K562 (cell line): ENCODE measurements around the gene TBC1D1. TPM values are rescaled to one million over a fixed set of nuclear protein-coding genes. Genes with fewer than 3 reads are reported as not detected.
A peak's percentile ranks its signal among the peaks of the same experiment; 100 is the strongest.

ENCODE experiments used
- CBFA2T3 ChIP-seq: fragments of 450-650 bp; IDR thresholded peaks from 2 replicates; pipeline ENCODE4 v1.6.1; 2017
- CBFB ChIP-seq: sonication (generic); formaldehyde crosslinking; IDR thresholded peaks from 2 replicates; pipeline ENCODE4 v1.4.0; 2020; ENCODE audit warnings: mild to moderate bottlenecking, missing genetic modification reagents
- CCAR2 ChIP-seq: fragments of 200-400 bp; formaldehyde crosslinking; IDR thresholded peaks from 2 replicates; pipeline ENCODE4 v1.6.1; 2017; ENCODE audit warnings: mild to moderate bottlenecking, low read depth, low read length
- CREM ChIP-seq: IDR thresholded peaks from 2 replicates; pipeline ENCODE4 v1.6.1; 2014; ENCODE audit warnings: antibody characterized with exemption, low read depth
- DMBX1 ChIP-seq: fragments of 250-450 bp; sonication (Bioruptor Pico); IDR thresholded peaks from 2 replicates; pipeline ENCODE4 v1.8.0; 2022; ENCODE audit warnings: inconsistent platforms, mild to moderate bottlenecking, moderate library complexity, borderline replicate concordance
- ESRRB ChIP-seq: fragments of 250-450 bp; sonication (Bioruptor Pico); IDR thresholded peaks from 2 replicates; pipeline ENCODE4 v1.5.0; 2020; ENCODE audit warnings: mild to moderate bottlenecking, moderate library complexity, borderline replicate concordance
- HNRNPH1 ChIP-seq: fragments of 200-400 bp; formaldehyde crosslinking; optimal IDR thresholded peaks from 2 replicates; pipeline ENCODE3; 2017; ENCODE audit warnings: low read depth, mild to moderate bottlenecking, low read length, moderate library complexity
- KAT7 ChIP-seq: sonication (generic); formaldehyde crosslinking; IDR thresholded peaks from 2 replicates; pipeline ENCODE4 v1.8.0; 2022; ENCODE audit warnings: missing genetic modification reagents, mild to moderate bottlenecking, borderline replicate concordance
- LCOR ChIP-seq: sonication (generic); formaldehyde crosslinking; IDR thresholded peaks from 2 replicates; pipeline ENCODE4 v1.8.0; 2022; ENCODE audit warnings: mild to moderate bottlenecking, missing genetic modification reagents
- NCOR1 ChIP-seq: fragments of 450-650 bp; IDR thresholded peaks from 2 replicates; pipeline ENCODE4 v1.6.1; 2016; ENCODE audit warnings: mild to moderate bottlenecking, moderate library complexity
- NFIX ChIP-seq: fragments of 250-450 bp; sonication (Bioruptor Pico); IDR thresholded peaks from 2 replicates; pipeline ENCODE4 v1.4.0; 2020; ENCODE audit warnings: low read depth, mild to moderate bottlenecking, moderate library complexity
- PHB2 ChIP-seq: fragments of 450-650 bp; IDR thresholded peaks from 2 replicates; pipeline ENCODE4 v1.6.1; 2017; ENCODE audit warnings: low read depth
- RBM25 ChIP-seq: fragments of 200-400 bp; formaldehyde crosslinking; IDR thresholded peaks from 2 replicates; pipeline ENCODE4 v1.6.1; 2018; ENCODE audit warnings: low read length, low read depth, moderate library complexity; ENCODE audit not compliant: severe bottlenecking
- RFX1 ChIP-seq: fragments of 450-650 bp; IDR thresholded peaks from 2 replicates; pipeline ENCODE4 v1.6.1; 2016; ENCODE audit warnings: mild to moderate bottlenecking, moderate library complexity
- SOX6 ChIP-seq: fragments of 450-650 bp; IDR thresholded peaks from 2 replicates; pipeline ENCODE4 v1.6.1; 2014; ENCODE audit warnings: mild to moderate bottlenecking
- ZBED1 ChIP-seq: IDR thresholded peaks from 2 replicates; pipeline ENCODE4 v1.6.1; 2014
- ZC3H8 ChIP-seq: fragments of 450-650 bp; IDR thresholded peaks from 2 replicates; pipeline ENCODE4 v1.6.1; 2017
- ZNF551 ChIP-seq: fragments of 250-450 bp; sonication (Bioruptor Pico); IDR thresholded peaks from 2 replicates; pipeline ENCODE4 v1.5.0; 2021; ENCODE audit warnings: mild to moderate bottlenecking, moderate library complexity
- polyA plus RNA-seq, 8 experiments: library from polyadenylated mRNA; depleted of rRNA in 4 of 8; stranded (reverse) in 5 of 8; unstranded in 3 of 8; fragments of >200 nt; fragmentation: Nextera tagmentation in 2 of 8; fragmentation: Illumina TruSeq in 1 of 8; extraction: Ambion mirVana in 2 of 8; extraction: Trizol in 1 of 8; gene quantifications; 2 replicates each; pipeline versions ENCODE4 v1.2.1 to v1.2.3, GENCODE V29; 2011 to 2014; ENCODE audit warnings: inconsistent platforms in 1 of 8, missing spikeins in 1 of 8
- total RNA-seq, 7 experiments: library from RNA; depleted of rRNA in 6 of 7; stranded (reverse); fragments of >200 nt in 6 of 7; fragmentation: Illumina TruSeq in 2 of 7; extraction: Trizol in 2 of 7; gene quantifications; 2 replicates each; pipeline versions ENCODE4 v1.2.1 to v1.2.3, GENCODE V29; 2011 to 2021; ENCODE audit warnings: low replicate concordance in 1 of 7
- TF ChIP-seq, protein P1 (sequence below): sonication (generic); formaldehyde crosslinking; IDR thresholded peaks from 2 replicates; pipeline ENCODE4 v1.8.0; 2023; ENCODE audit warnings: mild to moderate bottlenecking, missing genetic modification reagents
- TF ChIP-seq, protein P2 (sequence below): fragments of 450-650 bp; IDR thresholded peaks from 2 replicates; pipeline ENCODE4 v1.6.1; 2018; ENCODE audit warnings: mild to moderate bottlenecking, low read depth; ENCODE audit not compliant: partially characterized antibody
- TF ChIP-seq, protein P3 (sequence below), 2 experiments: IDR thresholded peaks; 2 replicates each; pipeline ENCODE4 v1.6.1; 2011; ENCODE audit warnings: borderline replicate concordance in 1 of 2, control low read depth in 1 of 2, low read depth in 1 of 2, low read length in 1 of 2, mild to moderate bottlenecking in 1 of 2, mixed read lengths in 1 of 2, moderate library complexity in 1 of 2; ENCODE audit not compliant: insufficient read depth in 1 of 2, insufficient read length in 1 of 2, poor library complexity in 1 of 2, severe bottlenecking in 1 of 2; ENCODE audit errors: extremely low read depth in 1 of 2
- TF ChIP-seq, protein P4 (sequence below): sonication (generic); formaldehyde crosslinking; IDR thresholded peaks from 2 replicates; pipeline ENCODE4 v1.8.0; 2023; ENCODE audit warnings: mild to moderate bottlenecking, missing genetic modification reagents

Gene TBC1D1
- total and polyA plus RNA-seq, 9 of the 15 experiments (the other 6 are each of a cell fraction or from before 2014, with no cell fraction given): 0.59 to 14.2 (median 8.8) TPM

DNA sequence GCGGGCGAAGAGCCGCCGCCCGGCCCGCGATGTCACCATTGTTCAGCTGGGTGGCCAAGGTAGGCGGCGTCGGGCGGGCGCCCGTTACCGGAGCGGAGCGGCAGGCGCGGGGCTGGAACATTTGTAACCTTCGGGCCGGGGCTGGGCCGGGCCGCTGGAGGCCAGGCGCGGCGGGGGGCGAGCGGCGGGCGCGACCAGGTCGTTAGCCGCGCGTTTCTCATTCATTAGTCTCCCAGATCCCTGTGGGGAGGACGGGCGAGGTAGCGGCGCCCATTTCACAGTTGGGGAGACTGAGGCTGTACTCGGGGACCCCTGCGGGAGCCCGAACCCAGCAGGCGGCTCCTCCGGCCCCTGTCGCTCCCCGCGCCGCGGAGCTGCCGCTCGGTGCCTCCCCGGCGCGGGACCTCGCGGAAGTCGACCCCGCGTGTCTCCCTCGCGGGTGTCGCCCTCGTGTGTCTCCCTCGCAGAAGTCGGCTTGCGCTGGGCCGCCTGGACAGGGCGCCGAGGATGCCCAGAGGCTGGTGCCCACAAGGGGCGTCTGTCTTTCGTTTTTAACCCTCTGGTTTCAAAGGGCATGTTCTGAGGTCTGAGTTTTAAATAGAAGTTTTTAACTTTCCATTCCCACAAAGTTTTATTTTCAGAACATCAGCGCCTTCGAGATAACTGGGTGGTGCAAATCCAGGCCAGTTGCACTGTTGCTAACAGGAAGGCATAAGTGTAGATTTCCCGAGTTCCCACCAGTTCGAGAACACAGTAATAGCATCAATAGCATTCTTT is 86.8 kb downstream of the TBC1D1 start (continued):
- TF ChIP-seq, protein P1, sequence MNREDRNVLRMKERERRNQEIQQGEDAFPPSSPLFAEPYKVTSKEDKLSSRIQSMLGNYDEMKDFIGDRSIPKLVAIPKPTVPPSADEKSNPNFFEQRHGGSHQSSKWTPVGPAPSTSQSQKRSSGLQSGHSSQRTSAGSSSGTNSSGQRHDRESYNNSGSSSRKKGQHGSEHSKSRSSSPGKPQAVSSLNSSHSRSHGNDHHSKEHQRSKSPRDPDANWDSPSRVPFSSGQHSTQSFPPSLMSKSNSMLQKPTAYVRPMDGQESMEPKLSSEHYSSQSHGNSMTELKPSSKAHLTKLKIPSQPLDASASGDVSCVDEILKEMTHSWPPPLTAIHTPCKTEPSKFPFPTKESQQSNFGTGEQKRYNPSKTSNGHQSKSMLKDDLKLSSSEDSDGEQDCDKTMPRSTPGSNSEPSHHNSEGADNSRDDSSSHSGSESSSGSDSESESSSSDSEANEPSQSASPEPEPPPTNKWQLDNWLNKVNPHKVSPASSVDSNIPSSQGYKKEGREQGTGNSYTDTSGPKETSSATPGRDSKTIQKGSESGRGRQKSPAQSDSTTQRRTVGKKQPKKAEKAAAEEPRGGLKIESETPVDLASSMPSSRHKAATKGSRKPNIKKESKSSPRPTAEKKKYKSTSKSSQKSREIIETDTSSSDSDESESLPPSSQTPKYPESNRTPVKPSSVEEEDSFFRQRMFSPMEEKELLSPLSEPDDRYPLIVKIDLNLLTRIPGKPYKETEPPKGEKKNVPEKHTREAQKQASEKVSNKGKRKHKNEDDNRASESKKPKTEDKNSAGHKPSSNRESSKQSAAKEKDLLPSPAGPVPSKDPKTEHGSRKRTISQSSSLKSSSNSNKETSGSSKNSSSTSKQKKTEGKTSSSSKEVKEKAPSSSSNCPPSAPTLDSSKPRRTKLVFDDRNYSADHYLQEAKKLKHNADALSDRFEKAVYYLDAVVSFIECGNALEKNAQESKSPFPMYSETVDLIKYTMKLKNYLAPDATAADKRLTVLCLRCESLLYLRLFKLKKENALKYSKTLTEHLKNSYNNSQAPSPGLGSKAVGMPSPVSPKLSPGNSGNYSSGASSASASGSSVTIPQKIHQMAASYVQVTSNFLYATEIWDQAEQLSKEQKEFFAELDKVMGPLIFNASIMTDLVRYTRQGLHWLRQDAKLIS: peak; percentile 66; the same call in 1 of the 2 replicates
- no peak for TF ChIP-seq CCAR2
- TF ChIP-seq NCOR1: no peak
- TF ChIP-seq, protein P2, sequence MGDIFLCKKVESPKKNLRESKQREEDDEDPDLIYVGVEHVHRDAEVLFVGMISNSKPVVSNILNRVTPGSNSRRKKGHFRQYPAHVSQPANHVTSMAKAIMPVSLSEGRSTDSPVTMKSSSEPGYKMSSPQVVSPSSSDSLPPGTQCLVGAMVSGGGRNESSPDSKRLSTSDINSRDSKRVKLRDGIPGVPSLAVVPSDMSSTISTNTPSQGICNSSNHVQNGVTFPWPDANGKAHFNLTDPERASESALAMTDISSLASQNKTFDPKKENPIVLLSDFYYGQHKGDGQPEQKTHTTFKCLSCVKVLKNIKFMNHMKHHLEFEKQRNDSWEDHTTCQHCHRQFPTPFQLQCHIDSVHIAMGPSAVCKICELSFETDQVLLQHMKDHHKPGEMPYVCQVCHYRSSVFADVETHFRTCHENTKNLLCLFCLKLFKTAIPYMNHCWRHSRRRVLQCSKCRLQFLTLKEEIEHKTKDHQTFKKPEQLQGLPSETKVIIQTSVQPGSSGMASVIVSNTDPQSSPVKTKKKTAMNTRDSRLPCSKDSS: no peak
- no peak for TF ChIP-seq NFIX (CRISPR knock-in tag)
- TF ChIP-seq, protein P3, sequence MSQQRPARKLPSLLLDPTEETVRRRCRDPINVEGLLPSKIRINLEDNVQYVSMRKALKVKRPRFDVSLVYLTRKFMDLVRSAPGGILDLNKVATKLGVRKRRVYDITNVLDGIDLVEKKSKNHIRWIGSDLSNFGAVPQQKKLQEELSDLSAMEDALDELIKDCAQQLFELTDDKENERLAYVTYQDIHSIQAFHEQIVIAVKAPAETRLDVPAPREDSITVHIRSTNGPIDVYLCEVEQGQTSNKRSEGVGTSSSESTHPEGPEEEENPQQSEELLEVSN (IDR thresholded peaks at IDR 0.05; ENCODE audit: borderline replicate concordance in 1 of 2, extremely low read depth in 1 of 2, insufficient read depth in 1 of 2, insufficient read length in 1 of 2, low read depth in 1 of 2, low read length in 1 of 2, poor library complexity in 1 of 2, severe bottlenecking in 1 of 2): peak; percentile 93 to 96
- no peak for TF ChIP-seq RFX1
- TF ChIP-seq KAT7: peak; percentile 68; the same call in 1 of the 2 replicates
- no peak for TF ChIP-seq SOX6
- TF ChIP-seq DMBX1: 0 out of 2 replicates have a peak, but pooled peaks have one; percentile 50
- no peak for TF ChIP-seq ZBED1
- no peak for TF ChIP-seq HNRNPH1
- peak; percentile 22; the same call in 1 of the 2 replicates for TF ChIP-seq CBFB (CRISPR knock-in tag)
- TF ChIP-seq PHB2: no peak
- TF ChIP-seq LCOR: peak; percentile 71; the same call in 1 of the 2 replicates
- TF ChIP-seq ZNF551 (CRISPR knock-in tag): no peak
- TF ChIP-seq ESRRB (CRISPR knock-in tag): no peak
- no peak for TF ChIP-seq CREM
- TF ChIP-seq, protein P4, sequence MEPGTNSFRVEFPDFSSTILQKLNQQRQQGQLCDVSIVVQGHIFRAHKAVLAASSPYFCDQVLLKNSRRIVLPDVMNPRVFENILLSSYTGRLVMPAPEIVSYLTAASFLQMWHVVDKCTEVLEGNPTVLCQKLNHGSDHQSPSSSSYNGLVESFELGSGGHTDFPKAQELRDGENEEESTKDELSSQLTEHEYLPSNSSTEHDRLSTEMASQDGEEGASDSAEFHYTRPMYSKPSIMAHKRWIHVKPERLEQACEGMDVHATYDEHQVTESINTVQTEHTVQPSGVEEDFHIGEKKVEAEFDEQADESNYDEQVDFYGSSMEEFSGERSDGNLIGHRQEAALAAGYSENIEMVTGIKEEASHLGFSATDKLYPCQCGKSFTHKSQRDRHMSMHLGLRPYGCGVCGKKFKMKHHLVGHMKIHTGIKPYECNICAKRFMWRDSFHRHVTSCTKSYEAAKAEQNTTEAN: no peak
- TF ChIP-seq RBM25: peak; percentile 96
- no peak for TF ChIP-seq ZC3H8
- no peak for TF ChIP-seq CBFA2T3
